Measurements from ENCODE around the gene PRKAA1.
A peak's percentile ranks its signal among the peaks of the same experiment; 100 is the strongest.
"Not testable (repeated sequence)": the region's sequence is repeated elsewhere in the genome, so short reads cannot be mapped to it uniquely, and the experiment has no call there.

The PRKAA1 gene

DNA sequence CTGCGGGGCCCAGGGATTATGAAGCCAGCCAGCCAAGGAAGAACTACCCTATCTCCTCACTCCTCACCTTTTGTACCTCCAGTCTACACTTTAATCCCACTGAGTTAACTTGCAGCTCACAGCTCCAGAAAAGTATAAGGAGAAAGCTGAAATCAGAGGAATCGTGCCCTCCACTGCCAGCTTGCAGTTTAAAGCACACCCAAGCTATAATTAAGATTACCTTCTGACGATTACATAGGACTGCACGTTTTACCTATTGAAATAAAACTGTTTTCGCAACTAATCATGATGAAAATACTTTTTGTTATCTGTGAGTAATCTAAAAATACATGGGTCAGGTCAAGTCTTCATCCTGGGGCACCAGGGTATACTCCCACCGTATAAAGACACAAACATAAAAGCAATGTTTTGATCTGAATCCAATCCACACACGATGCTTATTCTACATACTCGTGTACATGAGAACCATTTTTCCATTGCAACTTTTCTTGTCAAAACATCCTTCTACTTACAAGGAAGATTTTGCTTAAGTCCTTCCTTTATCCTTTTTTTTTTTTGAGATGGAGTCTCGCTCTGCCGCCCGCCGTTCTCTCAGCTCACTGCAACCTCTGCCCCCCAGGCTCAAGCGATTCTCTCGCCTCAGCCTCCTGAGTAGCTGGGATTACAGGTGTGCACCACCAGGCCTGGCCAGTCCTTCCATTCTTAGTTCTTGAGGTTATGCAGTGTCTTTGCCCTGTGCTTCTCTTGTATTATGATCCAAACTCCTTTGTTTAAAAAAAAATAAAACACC is 29.2 kb upstream of the PRKAA1 start:
- Histone ChIP-seq H2BK12ac (ENCODE audit: low read length) (no peak overlapping the region), H2AK5ac (ENCODE audit: low read depth, low read length) (no peak overlapping the region), H2BK5ac (ENCODE audit: low read length) (no peak overlapping the region), H4K91ac (ENCODE audit: low read depth, low read length, poor library complexity) (no peak overlapping the region), H2AFZ (ENCODE audit: low read length) (no peak overlapping the region), H4K8ac (ENCODE audit: low read depth, low read length) (no peak overlapping the region), H3K9ac (ENCODE audit: low read depth, low read length, poor library complexity) (no peak overlapping the region), H3K4me2 (ENCODE audit: insufficient read depth, low read length, poor library complexity, severe bottlenecking) (no peak overlapping the region), H3K4ac (ENCODE audit: low read length) (no peak overlapping the region), H3K27me3 (ENCODE audit: control insufficient read depth in 3 of 3, insufficient read depth in 3 of 3, low read depth in 1 of 3, low read length in 3 of 3) (no peaks in the 10 kb centered on the region), H3K79me1 (ENCODE audit: low read depth, low read length) (no peaks in the 10 kb centered on the region), H3K27ac (replicated peaks; ENCODE audit: low read length) (no peak overlapping the region), H3K23ac (ENCODE audit: low read depth, low read length, poor library complexity) (no peak overlapping the region), H3K36me3 (replicated peaks in 1 of 2; ENCODE audit: control insufficient read depth in 2 of 2, insufficient read depth in 2 of 2, low read length in 2 of 2) (peaks cover 49 to 75% of the 10 kb centered on the region in 2 donors), H2BK120ac (ENCODE audit: low read depth, low read length) (no peak overlapping the region), H2BK15ac (ENCODE audit: low read length) (no peak overlapping the region), H3K4me1 (ENCODE audit: control insufficient read depth in 2 of 2, insufficient read depth in 1 of 2, low read depth in 1 of 2, low read length in 2 of 2) (peaks cover 0 to 2% of the 10 kb centered on the region in 2 donors), H3K14ac (ENCODE audit: low read length) (no peak overlapping the region), H3K18ac (ENCODE audit: low read length) (no peak overlapping the region), H3K9me3 (replicated peaks in 1 of 2; ENCODE audit: control insufficient read depth in 2 of 2, insufficient read depth in 1 of 2, low read depth in 1 of 2, low read length in 2 of 2) (peaks cover 0 to 1% of the 10 kb centered on the region in 2 donors), H3K4me3 (ENCODE audit: low read length in 2 of 2) (no peak overlapping the region)
- no peak for DNase-seq (ENCODE audit: low spot score)
- no CpG with 5 or more reads among the region's 14 CpGs for WGBS, 2 donors (ENCODE audit: extremely low coverage in 2 of 2, insufficient read length in 2 of 2, insufficient replicate concordance in 1 of 2)

DNA sequence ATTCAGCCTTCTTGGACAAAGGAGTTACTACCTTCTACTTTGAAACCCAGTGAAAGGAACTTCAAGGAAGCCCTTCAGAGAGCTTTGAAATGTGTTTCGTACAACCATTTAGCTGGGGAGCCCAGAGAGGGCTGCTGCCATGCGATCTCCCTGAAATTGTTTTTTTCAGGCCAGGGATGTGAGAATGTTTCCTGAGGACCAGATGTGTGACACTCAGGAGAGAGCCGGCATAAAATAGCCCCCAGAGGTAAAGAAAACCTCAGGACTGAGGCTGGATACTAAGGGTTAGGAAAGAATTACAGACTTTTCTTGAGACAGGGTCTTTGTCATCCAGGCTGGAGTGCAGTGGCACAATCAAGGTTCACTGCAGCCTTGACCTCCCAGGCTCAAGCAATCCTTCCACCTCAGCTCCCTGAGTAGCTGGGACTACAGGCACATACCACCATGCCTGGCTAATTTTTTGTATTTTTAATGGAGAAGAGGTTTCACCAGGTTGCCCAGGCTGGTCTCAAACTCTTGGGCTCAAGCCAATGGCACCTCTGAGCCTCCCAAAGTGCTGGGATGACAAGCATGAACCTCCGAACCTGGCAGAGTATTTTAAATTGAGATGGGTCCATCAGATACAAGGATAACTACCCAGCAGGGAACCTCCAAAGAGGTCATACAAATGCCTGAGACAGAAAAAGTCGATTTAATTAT is 28.5 kb upstream of the PRKAA1 start:
- WGBS, 2 donors (ENCODE audit: extremely low coverage in 2 of 2, insufficient read length in 2 of 2, insufficient replicate concordance in 1 of 2), result no CpG with 5 or more reads among the region's 5 CpGs

DNA sequence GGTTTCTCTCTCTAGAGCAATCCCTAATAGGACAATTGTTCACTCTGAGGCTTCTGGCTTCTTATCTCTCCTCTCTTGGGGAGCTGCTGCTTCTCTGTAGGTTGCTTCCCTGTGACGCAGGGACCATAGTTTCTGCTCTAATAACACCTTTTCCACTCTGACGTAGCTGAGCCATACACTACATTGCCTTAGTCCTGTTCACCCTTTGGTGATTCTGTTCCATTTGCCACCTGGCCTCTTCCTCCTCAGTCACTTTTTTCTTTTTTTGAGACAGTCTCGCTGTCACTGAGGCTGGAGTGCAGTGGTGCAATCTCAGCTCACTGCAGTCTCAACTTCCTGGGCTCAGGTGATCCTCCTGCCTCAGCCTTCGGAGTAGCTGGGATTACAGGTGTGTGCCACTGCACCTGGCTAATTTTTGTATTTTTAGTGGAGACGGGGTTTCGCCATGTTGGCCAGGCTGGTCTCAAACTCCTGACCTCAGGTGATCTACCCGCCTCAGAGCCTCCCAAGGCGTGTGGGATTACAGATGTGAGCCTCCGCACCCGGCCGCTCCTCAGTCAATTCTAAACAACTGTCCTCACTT is 27.4 kb upstream of the PRKAA1 start:
- not testable (repeated sequence) for H3K9me3 ChIP-seq (replicated peaks in 1 of 2; ENCODE audit: control insufficient read depth in 2 of 2, insufficient read depth in 1 of 2, low read depth in 1 of 2, low read length in 2 of 2); H3K27ac ChIP-seq (replicated peaks; ENCODE audit: low read length); H3K14ac ChIP-seq (ENCODE audit: low read length); H2BK12ac ChIP-seq (ENCODE audit: low read length); H4K91ac ChIP-seq (ENCODE audit: low read depth, low read length, poor library complexity); H2BK120ac ChIP-seq (ENCODE audit: low read depth, low read length); H3K18ac ChIP-seq (ENCODE audit: low read length); H2AFZ ChIP-seq (ENCODE audit: low read length); H2BK15ac ChIP-seq (ENCODE audit: low read length); H2AK5ac ChIP-seq (ENCODE audit: low read depth, low read length); DNase-seq (ENCODE audit: low spot score); H3K4me3 ChIP-seq (ENCODE audit: low read length in 2 of 2); H3K4me2 ChIP-seq (ENCODE audit: insufficient read depth, low read length, poor library complexity, severe bottlenecking); H4K8ac ChIP-seq (ENCODE audit: low read depth, low read length); H2BK5ac ChIP-seq (ENCODE audit: low read length); H3K4me1 ChIP-seq (ENCODE audit: control insufficient read depth in 2 of 2, insufficient read depth in 1 of 2, low read depth in 1 of 2, low read length in 2 of 2); H3K79me1 ChIP-seq (ENCODE audit: low read depth, low read length); H3K9ac ChIP-seq (ENCODE audit: low read depth, low read length, poor library complexity); H3K4ac ChIP-seq (ENCODE audit: low read length); H3K23ac ChIP-seq (ENCODE audit: low read depth, low read length, poor library complexity); H3K27me3 ChIP-seq (ENCODE audit: control insufficient read depth in 3 of 3, insufficient read depth in 3 of 3, low read depth in 1 of 3, low read length in 3 of 3)
- no CpG with 5 or more reads among the region's 11 CpGs for WGBS, 2 donors (ENCODE audit: extremely low coverage in 2 of 2, insufficient read length in 2 of 2, insufficient replicate concordance in 1 of 2)
- H3K36me3 ChIP-seq (replicated peaks in 1 of 2; ENCODE audit: control insufficient read depth in 2 of 2, insufficient read depth in 2 of 2, low read length in 2 of 2), result peaks cover 33 to 56% of the 10 kb centered on the region in 2 donors

More for the DNA sequence above, 28.5 kb upstream of the PRKAA1 start:
- peaks cover 43 to 67% of the 10 kb centered on the region in 2 donors for H3K36me3 ChIP-seq (replicated peaks in 1 of 2; ENCODE audit: control insufficient read depth in 2 of 2, insufficient read depth in 2 of 2, low read length in 2 of 2)
- H4K91ac ChIP-seq (ENCODE audit: low read depth, low read length, poor library complexity), result no peak overlapping the region
- H2BK15ac ChIP-seq (ENCODE audit: low read length), result no peak overlapping the region
- H3K27me3 ChIP-seq (ENCODE audit: control insufficient read depth in 3 of 3, insufficient read depth in 3 of 3, low read depth in 1 of 3, low read length in 3 of 3), result no peaks in the 10 kb centered on the region
- no peak overlapping the region for H3K27ac ChIP-seq (replicated peaks; ENCODE audit: low read length)
- no peaks in the 10 kb centered on the region for H3K4me1 ChIP-seq (ENCODE audit: control insufficient read depth in 2 of 2, insufficient read depth in 1 of 2, low read depth in 1 of 2, low read length in 2 of 2)
- H2AK5ac ChIP-seq (ENCODE audit: low read depth, low read length), result no peak overlapping the region
- no peak overlapping the region for H3K14ac ChIP-seq (ENCODE audit: low read length)
- H3K4me2 ChIP-seq (ENCODE audit: insufficient read depth, low read length, poor library complexity, severe bottlenecking), result no peak overlapping the region
- no peak overlapping the region for H3K18ac ChIP-seq (ENCODE audit: low read length)
- DNase-seq (ENCODE audit: low spot score), result no peak
- no peak overlapping the region for H2BK120ac ChIP-seq (ENCODE audit: low read depth, low read length)
- H3K4ac ChIP-seq (ENCODE audit: low read length), result no peak overlapping the region
- H2BK12ac ChIP-seq (ENCODE audit: low read length), result no peak overlapping the region
- no peak overlapping the region for H4K8ac ChIP-seq (ENCODE audit: low read depth, low read length)
- H2AFZ ChIP-seq (ENCODE audit: low read length), result no peak overlapping the region
- H3K9ac ChIP-seq (ENCODE audit: low read depth, low read length, poor library complexity), result no peak overlapping the region
- no peak overlapping the region for H3K23ac ChIP-seq (ENCODE audit: low read depth, low read length, poor library complexity)
- H3K9me3 ChIP-seq (replicated peaks in 1 of 2; ENCODE audit: control insufficient read depth in 2 of 2, insufficient read depth in 1 of 2, low read depth in 1 of 2, low read length in 2 of 2), result no peaks in the 10 kb centered on the region
- H3K4me3 ChIP-seq (ENCODE audit: low read length in 2 of 2), result no peak overlapping the region
- no peak overlapping the region for H2BK5ac ChIP-seq (ENCODE audit: low read length)
- no peaks in the 10 kb centered on the region for H3K79me1 ChIP-seq (ENCODE audit: low read depth, low read length)

DNA sequence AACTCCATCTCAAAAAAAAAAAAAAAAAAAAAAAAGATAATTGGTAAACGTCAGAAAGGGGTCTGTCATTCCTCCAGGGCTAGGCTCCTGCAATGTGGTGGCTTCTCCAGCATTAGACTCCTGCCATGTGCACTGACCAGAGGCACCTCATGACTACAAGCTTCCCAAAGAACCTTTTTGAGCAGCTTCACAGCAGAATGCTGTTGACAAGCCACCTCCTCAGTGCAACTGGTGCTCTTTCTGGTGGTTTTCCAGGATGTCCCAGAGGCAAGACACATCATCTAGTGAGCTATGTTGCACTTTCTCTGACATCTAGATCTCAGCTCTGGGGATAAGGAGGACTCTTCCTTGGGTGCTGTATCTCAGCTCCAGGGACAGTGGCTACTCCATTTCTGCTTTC is 25.3 kb upstream of the PRKAA1 start:
- no peak overlapping the region for H4K8ac ChIP-seq (ENCODE audit: low read depth, low read length)
- peaks cover 19 to 35% of the 10 kb centered on the region in 2 donors for H3K36me3 ChIP-seq (replicated peaks in 1 of 2; ENCODE audit: control insufficient read depth in 2 of 2, insufficient read depth in 2 of 2, low read length in 2 of 2)
- no peaks in the 10 kb centered on the region for H3K9me3 ChIP-seq (replicated peaks in 1 of 2; ENCODE audit: control insufficient read depth in 2 of 2, insufficient read depth in 1 of 2, low read depth in 1 of 2, low read length in 2 of 2)
- no peak overlapping the region for H2BK120ac ChIP-seq (ENCODE audit: low read depth, low read length)
- H2BK12ac ChIP-seq (ENCODE audit: low read length), result no peak overlapping the region
- H3K4me3 ChIP-seq (ENCODE audit: low read length in 2 of 2), result no peak overlapping the region
- H3K27ac ChIP-seq (replicated peaks; ENCODE audit: low read length), result no peak overlapping the region
- no peak overlapping the region for H3K23ac ChIP-seq (ENCODE audit: low read depth, low read length, poor library complexity)
- no peak overlapping the region for H3K18ac ChIP-seq (ENCODE audit: low read length)
- no peak overlapping the region for H3K4ac ChIP-seq (ENCODE audit: low read length)
- H4K91ac ChIP-seq (ENCODE audit: low read depth, low read length, poor library complexity), result no peak overlapping the region
- DNase-seq (ENCODE audit: low spot score), result no peak
- H3K9ac ChIP-seq (ENCODE audit: low read depth, low read length, poor library complexity), result peak overlapping the region; percentile 70
- H3K27me3 ChIP-seq (ENCODE audit: control insufficient read depth in 3 of 3, insufficient read depth in 3 of 3, low read depth in 1 of 3, low read length in 3 of 3), result no peaks in the 10 kb centered on the region
- H3K14ac ChIP-seq (ENCODE audit: low read length), result no peak overlapping the region
- no peak overlapping the region for H2AFZ ChIP-seq (ENCODE audit: low read length)
- no peak overlapping the region for H3K4me2 ChIP-seq (ENCODE audit: insufficient read depth, low read length, poor library complexity, severe bottlenecking)
- H3K79me1 ChIP-seq (ENCODE audit: low read depth, low read length), result no peaks in the 10 kb centered on the region
- H2BK5ac ChIP-seq (ENCODE audit: low read length), result no peak overlapping the region
- no peak overlapping the region for H2AK5ac ChIP-seq (ENCODE audit: low read depth, low read length)
- no CpG with 5 or more reads among the region's 1 CpG for WGBS, 2 donors (ENCODE audit: extremely low coverage in 2 of 2, insufficient read length in 2 of 2, insufficient replicate concordance in 1 of 2)
- no peaks in the 10 kb centered on the region for H3K4me1 ChIP-seq (ENCODE audit: control insufficient read depth in 2 of 2, insufficient read depth in 1 of 2, low read depth in 1 of 2, low read length in 2 of 2)
- H2BK15ac ChIP-seq (ENCODE audit: low read length), result no peak overlapping the region

Data from neuronal stem cell (in vitro differentiated cells).